ENCODE data around the gene ARPC4.

- no peak; a peak in 1 of 4 replicates for TF ChIP-seq POLR2A (IDR thresholded peaks at IDR 0.05; ENCODE audit: insufficient read depth in 1 of 2, low read depth in 2 of 2, low read length in 2 of 2)
- no peak for TF ChIP-seq ZNF12 (CRISPR knock-in tag; IDR thresholded peaks at IDR 0.05)
- TF ChIP-seq PRDM15 (CRISPR knock-in tag; IDR thresholded peaks at IDR 0.05), result no peak
- no peak for TF ChIP-seq FOXP1 (IDR thresholded peaks at IDR 0.05)
- TF ChIP-seq FOXP1 (CRISPR knock-in tag; IDR thresholded peaks at IDR 0.05), result no peak
- no peak for TF ChIP-seq YEATS2 (CRISPR knock-in tag; IDR thresholded peaks at IDR 0.05; ENCODE audit: borderline replicate concordance)
- TF ChIP-seq ZNF597 (CRISPR knock-in tag; IDR thresholded peaks at IDR 0.05), result no peak
- TF ChIP-seq KDM3A (CRISPR knock-in tag; IDR thresholded peaks at IDR 0.05; ENCODE audit: low read depth), result no peak
- no peak for TF ChIP-seq CENPBD1 (CRISPR knock-in tag; IDR thresholded peaks at IDR 0.05; ENCODE audit: borderline replicate concordance, low read depth)
- TF ChIP-seq ZNF3 (CRISPR knock-in tag; IDR thresholded peaks at IDR 0.05), result peak; percentile 36; the same call in 1 of the 2 replicates
- TF ChIP-seq CEBPB (IDR thresholded peaks at IDR 0.05; ENCODE audit: borderline replicate concordance, low read depth, low read length), result no peak
- no peak for TF ChIP-seq KLF6 (CRISPR knock-in tag; IDR thresholded peaks at IDR 0.05)
- no peak for TF ChIP-seq PBX3 (CRISPR knock-in tag; IDR thresholded peaks at IDR 0.05; ENCODE audit: borderline replicate concordance)
These were observed 389 bp downstream of the ARPC4 start for GRCh38 chr3:9793161-9793781.

Data from HepG2 (cell line).